Measurements from ENCODE around the gene RAB7A.

DNA sequence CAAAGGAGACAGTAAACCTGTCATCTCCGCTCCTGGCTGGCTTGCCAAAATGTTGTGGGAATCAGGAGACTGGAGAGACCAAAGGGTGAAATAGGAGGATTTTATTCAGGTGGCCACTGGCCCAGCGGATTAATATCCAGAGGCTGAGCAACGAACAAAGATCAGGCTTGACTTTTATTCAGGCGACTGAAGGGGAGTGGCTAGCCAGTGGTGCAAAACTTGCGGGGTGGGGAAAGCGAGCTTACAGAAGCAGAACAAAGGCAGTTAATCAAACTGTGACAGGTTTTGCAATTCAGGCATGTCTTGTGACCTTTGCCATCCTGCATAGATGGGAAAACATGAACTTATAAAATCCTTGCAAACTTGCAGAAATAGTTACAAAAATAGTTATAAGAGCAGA, 133.6 kb downstream of the RAB7A start:
- TF ChIP-seq, protein P1, sequence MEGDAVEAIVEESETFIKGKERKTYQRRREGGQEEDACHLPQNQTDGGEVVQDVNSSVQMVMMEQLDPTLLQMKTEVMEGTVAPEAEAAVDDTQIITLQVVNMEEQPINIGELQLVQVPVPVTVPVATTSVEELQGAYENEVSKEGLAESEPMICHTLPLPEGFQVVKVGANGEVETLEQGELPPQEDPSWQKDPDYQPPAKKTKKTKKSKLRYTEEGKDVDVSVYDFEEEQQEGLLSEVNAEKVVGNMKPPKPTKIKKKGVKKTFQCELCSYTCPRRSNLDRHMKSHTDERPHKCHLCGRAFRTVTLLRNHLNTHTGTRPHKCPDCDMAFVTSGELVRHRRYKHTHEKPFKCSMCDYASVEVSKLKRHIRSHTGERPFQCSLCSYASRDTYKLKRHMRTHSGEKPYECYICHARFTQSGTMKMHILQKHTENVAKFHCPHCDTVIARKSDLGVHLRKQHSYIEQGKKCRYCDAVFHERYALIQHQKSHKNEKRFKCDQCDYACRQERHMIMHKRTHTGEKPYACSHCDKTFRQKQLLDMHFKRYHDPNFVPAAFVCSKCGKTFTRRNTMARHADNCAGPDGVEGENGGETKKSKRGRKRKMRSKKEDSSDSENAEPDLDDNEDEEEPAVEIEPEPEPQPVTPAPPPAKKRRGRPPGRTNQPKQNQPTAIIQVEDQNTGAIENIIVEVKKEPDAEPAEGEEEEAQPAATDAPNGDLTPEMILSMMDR (IDR thresholded peaks at IDR 0.05), result no peak
- TF ChIP-seq POLR2A (IDR thresholded peaks at IDR 0.05), result no peak
